ENCODE results near the gene CYTH2. TPM values are rescaled to one million over a fixed set of nuclear protein-coding genes. Genes with fewer than 3 reads are reported as not detected.
A peak's percentile ranks its signal among the peaks of the same experiment; 100 is the strongest.

The CYTH2 gene
- total and polyA plus RNA-seq, 9 of the 15 experiments (the other 6 are each of a cell fraction or from before 2014, with no cell fraction given) = 1.8 to 45.2 (median 23.8) TPM

DNA sequence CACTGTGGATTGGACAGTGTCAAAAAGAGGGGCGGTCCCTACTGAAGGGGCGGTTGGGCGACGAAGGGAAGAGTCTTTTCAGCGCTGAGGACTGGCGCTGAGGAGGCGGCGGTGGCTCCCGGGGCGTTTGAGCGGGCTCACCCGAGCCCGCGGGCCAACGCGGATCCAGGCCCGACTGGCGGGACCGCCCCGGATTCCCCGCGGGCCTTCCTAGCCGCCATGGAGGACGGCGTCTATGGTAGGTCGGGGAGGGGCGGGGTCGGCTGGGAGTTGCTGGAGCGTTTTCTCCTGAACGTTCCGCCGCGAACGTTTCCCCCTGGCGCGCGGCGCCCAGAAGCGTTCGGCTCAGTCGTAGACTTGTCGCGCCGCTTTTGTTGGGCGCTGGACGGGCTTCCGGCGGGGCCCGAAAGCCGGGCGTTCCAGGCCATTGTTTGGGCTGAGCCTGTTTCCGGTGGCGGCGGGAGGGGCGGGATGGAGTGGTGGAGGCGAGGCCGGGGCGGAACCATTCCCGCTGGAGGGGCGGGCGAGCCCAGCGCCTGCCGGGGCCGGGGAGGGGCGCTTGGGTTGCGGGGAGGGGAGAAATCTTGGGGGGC lies at the start of gene CYTH2 (continued):
- TF ChIP-seq, protein P1, sequence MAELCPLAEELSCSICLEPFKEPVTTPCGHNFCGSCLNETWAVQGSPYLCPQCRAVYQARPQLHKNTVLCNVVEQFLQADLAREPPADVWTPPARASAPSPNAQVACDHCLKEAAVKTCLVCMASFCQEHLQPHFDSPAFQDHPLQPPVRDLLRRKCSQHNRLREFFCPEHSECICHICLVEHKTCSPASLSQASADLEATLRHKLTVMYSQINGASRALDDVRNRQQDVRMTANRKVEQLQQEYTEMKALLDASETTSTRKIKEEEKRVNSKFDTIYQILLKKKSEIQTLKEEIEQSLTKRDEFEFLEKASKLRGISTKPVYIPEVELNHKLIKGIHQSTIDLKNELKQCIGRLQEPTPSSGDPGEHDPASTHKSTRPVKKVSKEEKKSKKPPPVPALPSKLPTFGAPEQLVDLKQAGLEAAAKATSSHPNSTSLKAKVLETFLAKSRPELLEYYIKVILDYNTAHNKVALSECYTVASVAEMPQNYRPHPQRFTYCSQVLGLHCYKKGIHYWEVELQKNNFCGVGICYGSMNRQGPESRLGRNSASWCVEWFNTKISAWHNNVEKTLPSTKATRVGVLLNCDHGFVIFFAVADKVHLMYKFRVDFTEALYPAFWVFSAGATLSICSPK (IDR thresholded peaks at IDR 0.05; ENCODE audit: borderline replicate concordance) = no peak
- peak; percentile 96 for TF ChIP-seq SUPT5H (IDR thresholded peaks at IDR 0.05)
- TF ChIP-seq ZBTB40 (IDR thresholded peaks at IDR 0.05) = peak; percentile 91
- no peak for TF ChIP-seq ZBTB40 (CRISPR knock-in tag; IDR thresholded peaks at IDR 0.05)
- 0 out of 2 replicates have a peak, but pooled peaks have one; percentile 28 for TF ChIP-seq PREB (CRISPR knock-in tag; IDR thresholded peaks at IDR 0.05)
- peak; percentile 65 for TF ChIP-seq SP1 (CRISPR knock-in tag; IDR thresholded peaks at IDR 0.05)
- TF ChIP-seq ZNF76 (CRISPR knock-in tag; IDR thresholded peaks at IDR 0.05; ENCODE audit: borderline replicate concordance) = peak; percentile 37; the same call in 1 of the 2 replicates
- peak; percentile 48 for TF ChIP-seq HCFC1 (IDR thresholded peaks at IDR 0.05; ENCODE audit: low read depth, low read length)
- TF ChIP-seq, protein P2, sequence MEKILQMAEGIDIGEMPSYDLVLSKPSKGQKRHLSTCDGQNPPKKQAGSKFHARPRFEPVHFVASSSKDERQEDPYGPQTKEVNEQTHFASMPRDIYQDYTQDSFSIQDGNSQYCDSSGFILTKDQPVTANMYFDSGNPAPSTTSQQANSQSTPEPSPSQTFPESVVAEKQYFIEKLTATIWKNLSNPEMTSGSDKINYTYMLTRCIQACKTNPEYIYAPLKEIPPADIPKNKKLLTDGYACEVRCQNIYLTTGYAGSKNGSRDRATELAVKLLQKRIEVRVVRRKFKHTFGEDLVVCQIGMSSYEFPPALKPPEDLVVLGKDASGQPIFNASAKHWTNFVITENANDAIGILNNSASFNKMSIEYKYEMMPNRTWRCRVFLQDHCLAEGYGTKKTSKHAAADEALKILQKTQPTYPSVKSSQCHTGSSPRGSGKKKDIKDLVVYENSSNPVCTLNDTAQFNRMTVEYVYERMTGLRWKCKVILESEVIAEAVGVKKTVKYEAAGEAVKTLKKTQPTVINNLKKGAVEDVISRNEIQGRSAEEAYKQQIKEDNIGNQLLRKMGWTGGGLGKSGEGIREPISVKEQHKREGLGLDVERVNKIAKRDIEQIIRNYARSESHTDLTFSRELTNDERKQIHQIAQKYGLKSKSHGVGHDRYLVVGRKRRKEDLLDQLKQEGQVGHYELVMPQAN (IDR thresholded peaks at IDR 0.05; ENCODE audit: borderline replicate concordance) = peak; percentile 77
- TF ChIP-seq, protein P3, sequence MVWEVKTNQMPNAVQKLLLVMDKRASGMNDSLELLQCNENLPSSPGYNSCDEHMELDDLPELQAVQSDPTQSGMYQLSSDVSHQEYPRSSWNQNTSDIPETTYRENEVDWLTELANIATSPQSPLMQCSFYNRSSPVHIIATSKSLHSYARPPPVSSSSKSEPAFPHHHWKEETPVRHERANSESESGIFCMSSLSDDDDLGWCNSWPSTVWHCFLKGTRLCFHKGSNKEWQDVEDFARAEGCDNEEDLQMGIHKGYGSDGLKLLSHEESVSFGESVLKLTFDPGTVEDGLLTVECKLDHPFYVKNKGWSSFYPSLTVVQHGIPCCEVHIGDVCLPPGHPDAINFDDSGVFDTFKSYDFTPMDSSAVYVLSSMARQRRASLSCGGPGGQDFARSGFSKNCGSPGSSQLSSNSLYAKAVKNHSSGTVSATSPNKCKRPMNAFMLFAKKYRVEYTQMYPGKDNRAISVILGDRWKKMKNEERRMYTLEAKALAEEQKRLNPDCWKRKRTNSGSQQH (CRISPR knock-in tag; IDR thresholded peaks at IDR 0.05) = peak; percentile 91
- TF ChIP-seq ASH1L (IDR thresholded peaks at IDR 0.05; ENCODE audit: borderline replicate concordance, low read depth, partially characterized antibody) = no peak
- no peak for TF ChIP-seq HDGF (IDR thresholded peaks at IDR 0.05)

All from K562 (cell line).